Measurements from ENCODE around the gene CCND2.
A peak's percentile ranks its signal among the peaks of the same experiment; 100 is the strongest.
"Not testable (repeated sequence)": the region's sequence is repeated elsewhere in the genome, so short reads cannot be mapped to it uniquely, and the experiment has no call there.

The CCND2 gene

GRCh38 chr12:4273652-4274395, at the start of gene CCND2:
Gene CCND2 (plus strand): TSS chr12:4273762. CDS start chr12:4274041, 279 bp downstream.
- peak; percentile 52 for DNase-seq (ENCODE audit: low spot score)

GRCh38 chr12:4224206-4224889, 49.2 kb upstream of the CCND2 start:
- DNase-seq (ENCODE audit: low spot score): no peak

GRCh38 chr12:4225571-4225970, 48.0 kb upstream of the CCND2 start:
- no peak for DNase-seq (ENCODE audit: low spot score)

- no peak for DNase-seq (ENCODE audit: low spot score)
Measured at GRCh38 chr12:4227046-4227445, 46.5 kb upstream of the CCND2 start.

- no peak for DNase-seq (ENCODE audit: low spot score)
Measured at GRCh38 chr12:4228122-4228580, 45.4 kb upstream of the CCND2 start.

GRCh38 chr12:4230526-4230925, 43.0 kb upstream of the CCND2 start:
- DNase-seq (ENCODE audit: low spot score): no peak

- DNase-seq (ENCODE audit: low spot score): no peak
Measured at GRCh38 chr12:4238577-4238976, 35.0 kb upstream of the CCND2 start.

- DNase-seq (ENCODE audit: low spot score): no peak
Measured at GRCh38 chr12:4239746-4240145, 33.8 kb upstream of the CCND2 start.

GRCh38 chr12:4240161-4240783, 33.3 kb upstream of the CCND2 start:
- no peak for DNase-seq (ENCODE audit: low spot score)

GRCh38 chr12:4240981-4241380, 32.6 kb upstream of the CCND2 start:
- no peak for DNase-seq (ENCODE audit: low spot score)

- no peak for DNase-seq (ENCODE audit: low spot score)
Measured at GRCh38 chr12:4241592-4241991, 32.0 kb upstream of the CCND2 start.

- DNase-seq (ENCODE audit: low spot score): no peak
Measured at GRCh38 chr12:4242595-4242994, 31.0 kb upstream of the CCND2 start.

GRCh38 chr12:4243091-4243490, 30.5 kb upstream of the CCND2 start:
- no peak for DNase-seq (ENCODE audit: low spot score)

- DNase-seq (ENCODE audit: low spot score): not testable (repeated sequence)
Measured at GRCh38 chr12:4243491-4244100, 30.0 kb upstream of the CCND2 start.

GRCh38 chr12:4244868-4245267, 28.7 kb upstream of the CCND2 start:
- no peak for DNase-seq (ENCODE audit: low spot score)

GRCh38 chr12:4245446-4245845, 28.1 kb upstream of the CCND2 start:
- no peak for DNase-seq (ENCODE audit: low spot score)

- DNase-seq (ENCODE audit: low spot score): no peak
Measured at GRCh38 chr12:4246116-4246515, 27.4 kb upstream of the CCND2 start.

GRCh38 chr12:4250691-4251090, 22.9 kb upstream of the CCND2 start:
- DNase-seq (ENCODE audit: low spot score): no peak

- no peak for DNase-seq (ENCODE audit: low spot score)
Measured at GRCh38 chr12:4251216-4251891, 22.2 kb upstream of the CCND2 start.

GRCh38 chr12:4251967-4252366, 21.6 kb upstream of the CCND2 start:
- DNase-seq (ENCODE audit: low spot score): no peak

- DNase-seq (ENCODE audit: low spot score): no peak
Measured at GRCh38 chr12:4252601-4253000, 21.0 kb upstream of the CCND2 start.

Measured in AG08395 (cell line).